ENCODE results near the gene RORB.

DNA sequence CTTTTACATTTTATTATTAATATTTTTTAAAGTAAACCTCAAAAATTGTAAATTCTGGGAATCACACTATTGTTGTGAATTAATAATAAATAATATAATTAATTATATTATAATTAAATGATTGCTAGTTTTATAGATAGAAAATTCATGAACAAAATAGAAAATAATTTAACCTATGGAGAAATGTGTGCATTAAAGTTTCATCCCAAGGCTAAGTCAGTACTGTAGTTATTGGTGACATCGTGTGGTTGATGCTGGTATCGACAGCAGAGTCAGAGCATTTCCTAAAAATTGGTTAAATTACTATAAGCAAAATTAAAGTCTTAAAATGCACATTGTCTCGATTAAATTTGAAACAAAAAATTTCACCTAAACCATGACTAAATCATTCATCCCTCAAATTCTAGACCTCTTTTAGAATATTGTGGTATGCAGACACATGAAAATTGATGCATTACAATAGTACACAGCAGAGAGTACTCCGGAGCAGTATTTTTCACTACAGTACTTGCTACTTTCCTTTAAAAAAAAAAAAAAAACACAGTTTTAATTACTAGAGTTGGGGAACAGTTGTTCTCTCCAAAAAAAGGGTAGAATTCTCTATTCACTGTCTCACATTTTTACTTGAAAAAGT, 73.9 kb downstream of the RORB start:
- TF ChIP-seq, protein P1, sequence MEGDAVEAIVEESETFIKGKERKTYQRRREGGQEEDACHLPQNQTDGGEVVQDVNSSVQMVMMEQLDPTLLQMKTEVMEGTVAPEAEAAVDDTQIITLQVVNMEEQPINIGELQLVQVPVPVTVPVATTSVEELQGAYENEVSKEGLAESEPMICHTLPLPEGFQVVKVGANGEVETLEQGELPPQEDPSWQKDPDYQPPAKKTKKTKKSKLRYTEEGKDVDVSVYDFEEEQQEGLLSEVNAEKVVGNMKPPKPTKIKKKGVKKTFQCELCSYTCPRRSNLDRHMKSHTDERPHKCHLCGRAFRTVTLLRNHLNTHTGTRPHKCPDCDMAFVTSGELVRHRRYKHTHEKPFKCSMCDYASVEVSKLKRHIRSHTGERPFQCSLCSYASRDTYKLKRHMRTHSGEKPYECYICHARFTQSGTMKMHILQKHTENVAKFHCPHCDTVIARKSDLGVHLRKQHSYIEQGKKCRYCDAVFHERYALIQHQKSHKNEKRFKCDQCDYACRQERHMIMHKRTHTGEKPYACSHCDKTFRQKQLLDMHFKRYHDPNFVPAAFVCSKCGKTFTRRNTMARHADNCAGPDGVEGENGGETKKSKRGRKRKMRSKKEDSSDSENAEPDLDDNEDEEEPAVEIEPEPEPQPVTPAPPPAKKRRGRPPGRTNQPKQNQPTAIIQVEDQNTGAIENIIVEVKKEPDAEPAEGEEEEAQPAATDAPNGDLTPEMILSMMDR (IDR thresholded peaks at IDR 0.05), result peak; percentile 47 to 78 (median 60)
- TF ChIP-seq POLR2A (IDR thresholded peaks at IDR 0.05), result no peak

Data from tibial nerve (tissue), 3 donors.